ENCODE measurements around the gene ISL1. TPM values are rescaled to one million over a fixed set of nuclear protein-coding genes. Genes with fewer than 3 reads are reported as not detected.

The ISL1 gene
- total and polyA plus RNA-seq, 2 of the 4 experiments (the other 2 are of a cell fraction) = under 0.01 TPM; not detected in 1

DNA sequence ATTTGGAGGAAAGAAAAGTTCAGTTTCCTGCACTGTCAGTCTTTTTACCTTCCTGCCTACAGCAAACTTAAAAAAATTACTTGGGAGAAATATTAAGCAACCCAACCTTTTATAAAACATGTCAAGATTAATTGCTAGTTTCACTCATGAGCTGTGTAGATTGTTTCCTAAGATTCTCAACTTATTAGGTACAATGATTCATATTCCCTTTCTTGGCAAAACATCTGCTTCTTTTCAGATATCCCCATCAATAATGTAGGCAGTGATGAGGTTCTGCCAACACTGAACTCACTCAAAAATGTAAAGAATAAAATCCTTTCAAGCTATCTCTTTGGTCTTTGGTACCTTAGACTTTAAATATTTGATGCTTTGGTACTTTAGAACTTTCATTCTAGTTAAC is 56.0 kb downstream of the ISL1 start:
- Histone ChIP-seq H2BK20ac (ENCODE audit: low read depth, low read length) (no peak overlapping the region), H3K4me2 (ENCODE audit: low read depth, low read length) (no peak overlapping the region), H2BK120ac (ENCODE audit: low read depth, low read length) (no peak overlapping the region), H4K20me1 (ENCODE audit: insufficient read depth, low read length) (no peaks in the 10 kb centered on the region), H3K9ac (ENCODE audit: low read depth, low read length) (no peak overlapping the region), H2BK5ac (ENCODE audit: low read depth, low read length, poor library complexity, severe bottlenecking) (no peak overlapping the region), H2AK5ac (ENCODE audit: low read depth, low read length) (no peak overlapping the region), H4K91ac (ENCODE audit: insufficient read depth, low read depth, low read length) (no peak overlapping the region), H2AFZ (replicated peaks; ENCODE audit: low read length, poor library complexity) (no peak overlapping the region), H3K4ac (ENCODE audit: low read depth, low read length) (no peak overlapping the region), H3K27me3 (ENCODE audit: control insufficient read depth, insufficient read depth, low read length) (no peaks in the 10 kb centered on the region), H3K27ac (ENCODE audit: insufficient read depth, low read length) (no peak overlapping the region), H3K23ac (ENCODE audit: low read depth, low read length) (no peak overlapping the region), H3K18ac (ENCODE audit: low read depth, low read length) (no peak overlapping the region), H3K79me1 (ENCODE audit: low read depth in 1 of 2, low read length in 2 of 2) (no peaks in the 10 kb centered on the region), H4K8ac (ENCODE audit: low read depth in 2 of 2, low read length in 2 of 2) (no peak overlapping the region), H3K56ac (ENCODE audit: extremely low read depth, insufficient read depth, low read length) (no peak overlapping the region), H3K9me3 (ENCODE audit: control insufficient read depth, insufficient read depth, low read length) (no peaks in the 10 kb centered on the region), H3K36me3 (ENCODE audit: control insufficient read depth, insufficient read depth, low read length) (no peaks in the 10 kb centered on the region), H4K5ac (ENCODE audit: low read depth, low read length) (no peak overlapping the region), H2AK9ac (replicated peaks; ENCODE audit: low read depth, low read length, poor library complexity) (no peak overlapping the region), H3K14ac (replicated peaks; ENCODE audit: low read depth, low read length) (no peak overlapping the region), H3K4me3 (ENCODE audit: insufficient read depth, low read depth, low read length) (no peak overlapping the region), H2BK15ac (ENCODE audit: low read depth, low read length) (no peak overlapping the region), H3K4me1 (ENCODE audit: control insufficient read depth, insufficient read depth, low read length) (no peaks in the 10 kb centered on the region), H3K9me1 (ENCODE audit: insufficient read depth, low read length) (no peaks in the 10 kb centered on the region)
- BruUV-seq (replicated peaks) = no TSS peak
- no peak for DNase-seq
- no peak for ATAC-seq (ENCODE audit: low read depth)
- ChIA-PET CTCF (no interaction called here), POLR2A (ENCODE audit: unreplicated experiment) (no interaction called here)
- dilution Hi-C loops (cut with HindIII; ENCODE audit: low sequenced_read_pairs, unreplicated experiment) = no loop called here
- intact Hi-C loops (cut with micrococcal nuclease) = no loop called here
- in situ Hi-C loops (cut with MboI; ENCODE audit: low sequenced_read_pairs) = no loop called here
- TF ChIP-seq POLR2A (IDR thresholded peaks at IDR 0.05; ENCODE audit: low read depth, low read length) (no peak), RCOR1 (IDR thresholded peaks at IDR 0.05; ENCODE audit: insufficient replicate concordance, low read length) (no peak), CTCF (conservative IDR thresholded peaks at IDR 0.05; ENCODE audit: low read depth, low read length) (no peak), ELK1 (IDR thresholded peaks at IDR 0.05; ENCODE audit: borderline replicate concordance, low read depth, low read length) (no peak), CHD1 (IDR thresholded peaks at IDR 0.05; ENCODE audit: low read depth, low read length) (no peak), RFX5 (IDR thresholded peaks at IDR 0.05; ENCODE audit: low read depth, low read length) (no peak), MAZ (IDR thresholded peaks at IDR 0.05; ENCODE audit: borderline replicate concordance, low read depth, low read length) (no peak), FOS (IDR thresholded peaks at IDR 0.05; ENCODE audit: low read depth, low read length) (no peak), CEBPB (IDR thresholded peaks at IDR 0.05; ENCODE audit: low read depth, low read length) (no peak)
